ENCODE results near the gene CA10.

The CA10 gene

DNA sequence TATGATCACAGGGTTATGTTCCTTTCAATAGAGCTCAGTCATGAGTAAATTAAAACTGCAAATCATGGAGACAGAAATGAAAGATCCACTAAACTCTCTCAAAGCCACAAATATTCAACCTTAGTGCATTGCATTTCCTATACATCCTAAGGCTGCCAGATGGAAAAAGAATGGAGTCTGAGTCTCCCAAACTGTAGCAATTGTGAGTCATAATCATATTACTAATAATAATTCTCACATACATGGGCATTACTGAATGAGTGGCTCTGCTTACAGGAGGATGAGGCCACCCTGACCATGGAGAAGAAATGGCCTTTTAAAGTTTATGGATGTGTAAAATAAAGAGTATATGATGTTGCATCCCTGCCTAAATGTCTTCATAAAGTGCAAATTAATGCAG is 3.2 kb downstream of the CA10 start:
- no peak overlapping the region for H3K4me3 Mint-ChIP-seq
- no peaks in the 10 kb centered on the region for H3K36me3 Mint-ChIP-seq (ENCODE audit: low read depth)
- DNase-seq (ENCODE audit: low spot score): no peak
- H3K4me1 Mint-ChIP-seq (ENCODE audit: low read depth): peaks cover 4% of the 10 kb centered on the region
- H3K27me3 Mint-ChIP-seq (ENCODE audit: low read depth): peaks cover 45% of the 10 kb centered on the region
- H3K27ac Mint-ChIP-seq: no peak overlapping the region
- no peaks in the 10 kb centered on the region for H3K9me3 Mint-ChIP-seq

GRCh38 chr17:52154466-52154865 is 4.0 kb downstream of the CA10 start:
- Mint-ChIP-seq H3K27ac (no peak overlapping the region), H3K36me3 (ENCODE audit: low read depth) (no peaks in the 10 kb centered on the region), H3K4me1 (ENCODE audit: low read depth) (peaks cover 8% of the 10 kb centered on the region), H3K27me3 (ENCODE audit: low read depth) (peaks cover 37% of the 10 kb centered on the region), H3K4me3 (no peak overlapping the region), H3K9me3 (no peaks in the 10 kb centered on the region)
- DNase-seq (ENCODE audit: low spot score): no peak

DNA sequence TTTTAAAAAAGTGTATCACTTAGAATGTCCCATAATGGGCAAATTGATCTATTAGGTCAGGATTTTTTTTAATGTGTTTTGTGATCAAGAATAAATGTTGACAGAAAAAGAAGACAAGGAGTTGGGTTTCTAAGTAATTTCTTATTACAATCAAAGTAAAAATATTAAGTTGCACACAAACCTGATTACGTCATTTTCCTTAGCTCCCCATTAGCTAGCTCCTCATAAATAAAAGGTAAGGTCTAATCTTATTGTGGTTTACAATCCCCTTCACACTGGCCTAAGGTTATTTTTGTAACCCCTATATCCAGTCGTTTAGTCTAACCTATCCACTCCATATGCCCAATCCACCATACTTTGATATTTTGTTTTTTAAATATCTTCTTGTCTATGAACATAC is 7.6 kb downstream of the CA10 start:
- Mint-ChIP-seq H3K4me1 (ENCODE audit: low read depth) (peaks cover 17% of the 10 kb centered on the region), H3K27me3 (ENCODE audit: low read depth) (peaks cover 7% of the 10 kb centered on the region), H3K9me3 (no peaks in the 10 kb centered on the region), H3K27ac (no peak overlapping the region), H3K36me3 (ENCODE audit: low read depth) (no peaks in the 10 kb centered on the region), H3K4me3 (no peak overlapping the region)
- no peak for DNase-seq (ENCODE audit: low spot score)

DNA sequence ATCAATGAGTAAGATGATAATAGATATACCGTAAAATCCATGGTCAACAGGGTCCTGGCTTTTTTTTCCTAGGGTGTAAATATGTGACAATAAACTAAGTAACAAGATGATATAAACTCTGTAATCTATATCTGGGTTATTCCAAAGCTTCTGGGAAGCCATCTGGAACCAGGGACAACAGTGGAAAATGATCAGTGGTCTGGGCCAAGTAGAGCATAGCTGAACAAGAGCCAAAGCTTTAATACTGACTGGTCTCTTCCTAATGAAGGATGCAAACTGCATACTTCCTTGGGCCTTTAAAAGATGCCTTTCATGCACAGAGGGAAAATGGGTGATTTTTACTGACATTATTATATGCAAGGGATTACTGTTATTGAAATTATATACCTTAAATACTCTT is 8.9 kb downstream of the CA10 start:
- Mint-ChIP-seq H3K4me3 (no peak overlapping the region), H3K9me3 (no peaks in the 10 kb centered on the region), H3K4me1 (ENCODE audit: low read depth) (peaks cover 21% of the 10 kb centered on the region), H3K27ac (no peak overlapping the region), H3K27me3 (ENCODE audit: low read depth) (peaks cover 9% of the 10 kb centered on the region), H3K36me3 (ENCODE audit: low read depth) (no peaks in the 10 kb centered on the region)
- DNase-seq (ENCODE audit: low spot score): no peak

DNA sequence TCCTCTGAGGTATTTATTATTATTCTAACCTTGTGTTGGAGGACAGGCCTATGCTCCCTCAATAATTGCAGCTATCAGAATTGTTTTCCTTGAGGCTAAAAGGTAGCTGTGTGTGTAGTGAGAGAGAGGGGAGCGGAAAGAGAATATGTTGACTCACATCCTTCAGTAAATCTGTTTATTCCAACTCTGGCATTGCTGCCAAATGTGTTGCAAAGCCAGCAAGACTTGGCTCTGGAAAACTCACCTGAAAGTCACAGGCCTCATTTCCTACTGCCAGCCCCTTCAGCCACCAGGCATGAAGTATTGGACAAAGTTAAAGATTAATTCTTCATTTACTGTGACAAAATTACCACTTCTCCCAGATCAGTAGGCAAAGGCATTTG is 9.6 kb downstream of the CA10 start:
- H3K4me1 Mint-ChIP-seq (ENCODE audit: low read depth): peaks cover 21% of the 10 kb centered on the region
- H3K36me3 Mint-ChIP-seq (ENCODE audit: low read depth): no peaks in the 10 kb centered on the region
- H3K27me3 Mint-ChIP-seq (ENCODE audit: low read depth): peaks cover 9% of the 10 kb centered on the region
- no peaks in the 10 kb centered on the region for H3K9me3 Mint-ChIP-seq
- H3K4me3 Mint-ChIP-seq: no peak overlapping the region
- no peak for DNase-seq (ENCODE audit: low spot score)
- no peak overlapping the region for H3K27ac Mint-ChIP-seq

DNA sequence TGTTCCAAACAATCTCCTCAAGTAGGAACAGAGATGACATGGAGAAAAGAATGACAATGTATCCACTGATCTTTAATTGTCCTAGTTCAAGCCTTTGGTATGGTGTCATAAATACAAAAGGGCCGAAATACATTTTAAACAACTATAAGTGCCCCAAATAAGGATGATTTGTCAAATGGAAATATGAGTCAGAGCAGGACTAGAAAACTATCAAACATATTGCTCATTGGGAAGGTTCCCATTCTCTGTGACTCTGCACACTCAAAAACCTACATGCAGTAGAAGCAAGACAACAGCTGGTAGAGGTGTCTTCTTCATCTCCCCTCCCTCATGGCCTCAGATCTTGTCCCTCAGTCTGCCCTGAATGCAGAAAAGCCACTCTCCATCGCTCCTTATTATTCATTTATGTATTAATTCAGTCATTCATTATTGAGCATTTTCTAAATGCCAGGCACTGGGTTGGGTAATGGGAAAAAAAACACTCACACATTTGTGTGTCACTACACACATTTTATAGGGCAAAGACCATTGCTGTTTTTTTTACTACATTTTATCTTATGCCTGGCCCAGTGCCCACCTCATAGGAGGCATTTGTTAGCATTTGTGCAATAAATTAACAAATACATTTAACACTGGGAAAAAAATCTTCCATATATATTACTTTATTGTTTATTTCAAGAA is 10.1 kb downstream of the CA10 start:
- H3K36me3 Mint-ChIP-seq (ENCODE audit: low read depth): no peaks in the 10 kb centered on the region
- H3K27me3 Mint-ChIP-seq (ENCODE audit: low read depth): peaks cover 11% of the 10 kb centered on the region
- DNase-seq (ENCODE audit: low spot score): no peak

GRCh38 chr17:52147872-52148271 is 10.6 kb downstream of the CA10 start:
- peaks cover 11% of the 10 kb centered on the region for H3K27me3 Mint-ChIP-seq (ENCODE audit: low read depth)
- peak overlapping the region; percentile 6 for H3K4me3 Mint-ChIP-seq
- peak overlapping the region; percentile 76 for H3K27ac Mint-ChIP-seq
- DNase-seq (ENCODE audit: low spot score): no peak
- H3K36me3 Mint-ChIP-seq (ENCODE audit: low read depth): no peaks in the 10 kb centered on the region
- peaks cover 21% of the 10 kb centered on the region for H3K4me1 Mint-ChIP-seq (ENCODE audit: low read depth)
- no peaks in the 10 kb centered on the region for H3K9me3 Mint-ChIP-seq

More for the DNA sequence above, 10.1 kb downstream of the CA10 start:
- Mint-ChIP-seq H3K4me3 (no peak overlapping the region), H3K27ac (peak overlapping the region; percentile 4), H3K4me1 (ENCODE audit: low read depth) (peaks cover 21% of the 10 kb centered on the region), H3K9me3 (no peaks in the 10 kb centered on the region)

DNA sequence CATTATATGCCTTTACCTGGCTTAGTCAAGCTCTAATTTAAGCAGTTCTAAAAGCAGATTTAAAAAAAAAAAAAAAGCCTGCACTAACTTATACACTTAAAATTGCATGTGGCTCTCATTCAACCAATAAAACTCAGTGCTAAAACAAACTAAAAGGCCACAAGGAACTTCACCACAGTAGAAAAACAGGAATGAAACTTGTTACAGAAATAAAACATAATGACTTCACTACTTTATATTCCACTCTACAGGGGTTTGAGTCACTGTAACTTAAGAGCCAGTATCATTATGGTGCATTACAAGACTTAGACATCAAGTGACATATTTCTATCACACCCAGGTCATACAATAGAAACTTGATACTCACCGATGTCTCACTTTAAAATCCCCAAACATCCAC is 11.1 kb downstream of the CA10 start:
- Mint-ChIP-seq H3K27ac (peak overlapping the region; percentile 76), H3K4me3 (peak overlapping the region; percentile 6), H3K27me3 (ENCODE audit: low read depth) (peaks cover 11% of the 10 kb centered on the region), H3K9me3 (no peaks in the 10 kb centered on the region), H3K36me3 (ENCODE audit: low read depth) (no peaks in the 10 kb centered on the region), H3K4me1 (ENCODE audit: low read depth) (peaks cover 21% of the 10 kb centered on the region)
- no peak for DNase-seq (ENCODE audit: low spot score)

DNA sequence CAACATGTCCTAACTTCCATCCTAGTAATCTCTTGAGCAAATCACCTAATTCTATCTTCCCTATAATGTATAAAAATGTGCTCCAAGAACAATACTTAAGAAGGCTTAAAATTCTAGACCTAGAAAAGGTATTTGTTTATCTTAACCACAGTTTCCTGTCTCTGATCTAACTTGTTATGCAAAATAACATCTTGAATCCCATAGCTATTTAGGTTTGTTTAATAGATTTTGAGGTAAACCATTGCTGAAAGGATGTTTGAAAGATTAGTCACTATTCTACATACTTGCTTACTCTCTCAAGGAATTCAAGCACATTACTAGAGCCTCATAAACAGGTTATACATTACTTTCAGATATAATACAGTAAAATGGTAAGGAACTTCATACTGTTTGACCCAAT is 13.0 kb downstream of the CA10 start:
- Mint-ChIP-seq H3K36me3 (ENCODE audit: low read depth) (no peaks in the 10 kb centered on the region), H3K27ac (no peak overlapping the region), H3K4me3 (no peak overlapping the region), H3K27me3 (ENCODE audit: low read depth) (peaks cover 11% of the 10 kb centered on the region), H3K4me1 (ENCODE audit: low read depth) (peaks cover 21% of the 10 kb centered on the region), H3K9me3 (no peaks in the 10 kb centered on the region)
- DNase-seq (ENCODE audit: low spot score): no peak

- peaks cover 16% of the 10 kb centered on the region for H3K4me1 Mint-ChIP-seq (ENCODE audit: low read depth)
- peaks cover 11% of the 10 kb centered on the region for H3K27me3 Mint-ChIP-seq (ENCODE audit: low read depth)
- H3K9me3 Mint-ChIP-seq: no peaks in the 10 kb centered on the region
- DNase-seq (ENCODE audit: low spot score): no peak
- no peak overlapping the region for H3K27ac Mint-ChIP-seq
- H3K36me3 Mint-ChIP-seq (ENCODE audit: low read depth): no peaks in the 10 kb centered on the region
- H3K4me3 Mint-ChIP-seq: no peak overlapping the region
Observed at GRCh38 chr17:52143542-52143941, 15.0 kb downstream of the CA10 start.

DNA sequence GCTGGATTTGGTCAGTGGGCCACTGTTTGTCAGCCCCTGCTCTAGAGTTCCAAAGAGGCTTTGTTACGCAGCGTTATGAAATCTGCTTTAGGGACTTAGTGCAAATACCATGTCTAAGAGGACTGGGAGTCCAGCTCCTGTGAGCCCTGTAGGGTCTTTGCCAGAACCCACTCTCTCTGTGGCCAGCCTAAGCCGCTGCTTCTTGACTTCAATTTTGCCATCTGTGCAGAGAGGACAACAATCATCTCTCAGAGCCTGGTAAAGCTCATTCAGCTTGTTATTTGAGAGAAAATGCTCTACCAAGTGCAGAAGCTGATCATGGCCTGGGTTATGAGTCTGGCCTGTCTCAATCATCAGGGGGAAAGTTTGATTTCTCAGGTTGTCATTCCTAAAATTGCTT is 17.9 kb downstream of the CA10 start:
- Mint-ChIP-seq H3K9me3 (no peaks in the 10 kb centered on the region), H3K27ac (no peak overlapping the region), H3K27me3 (ENCODE audit: low read depth) (peaks cover 11% of the 10 kb centered on the region), H3K36me3 (ENCODE audit: low read depth) (no peaks in the 10 kb centered on the region), H3K4me3 (no peak overlapping the region), H3K4me1 (ENCODE audit: low read depth) (peaks cover 3% of the 10 kb centered on the region)
- no peak for DNase-seq (ENCODE audit: low spot score)

- DNase-seq (ENCODE audit: low spot score): no peak
- H3K9me3 Mint-ChIP-seq: no peaks in the 10 kb centered on the region
- no peak overlapping the region for H3K4me3 Mint-ChIP-seq
- H3K36me3 Mint-ChIP-seq (ENCODE audit: low read depth): no peaks in the 10 kb centered on the region
- H3K4me1 Mint-ChIP-seq (ENCODE audit: low read depth): no peaks in the 10 kb centered on the region
- peaks cover under 1% of the 10 kb centered on the region for H3K27me3 Mint-ChIP-seq (ENCODE audit: low read depth)
- H3K27ac Mint-ChIP-seq: no peak overlapping the region
Observed at GRCh38 chr17:52138752-52139151, 19.8 kb downstream of the CA10 start.

GRCh38 chr17:52138350-52138749 is 20.2 kb downstream of the CA10 start:
- Mint-ChIP-seq H3K36me3 (ENCODE audit: low read depth) (no peaks in the 10 kb centered on the region), H3K4me3 (no peak overlapping the region), H3K27me3 (ENCODE audit: low read depth) (no peaks in the 10 kb centered on the region), H3K4me1 (ENCODE audit: low read depth) (no peaks in the 10 kb centered on the region), H3K9me3 (no peaks in the 10 kb centered on the region), H3K27ac (no peak overlapping the region)
- DNase-seq (ENCODE audit: low spot score): no peak

DNA sequence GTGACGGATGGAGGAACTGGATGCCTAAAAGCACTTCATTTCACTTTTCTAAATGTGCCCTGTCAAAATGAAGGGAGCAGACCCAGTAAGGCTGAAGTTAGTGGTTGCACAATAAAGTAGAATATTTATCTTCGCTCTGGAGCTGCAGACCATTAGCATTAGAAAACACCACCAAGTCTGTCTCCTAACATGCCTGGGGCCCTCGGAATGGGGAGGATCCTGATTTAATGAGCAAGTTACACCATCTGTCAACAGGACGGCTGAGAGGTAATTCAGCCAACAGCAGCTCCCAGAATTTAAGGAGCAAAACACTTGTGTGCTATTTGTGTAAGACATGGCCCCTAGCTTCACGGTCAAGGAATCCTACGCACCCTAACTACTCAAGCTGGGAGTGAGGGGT is 22.3 kb downstream of the CA10 start:
- no peak overlapping the region for H3K4me3 Mint-ChIP-seq

GRCh38 chr17:52134641-52135040 is 23.9 kb downstream of the CA10 start:
- no peaks in the 10 kb centered on the region for H3K27me3 Mint-ChIP-seq (ENCODE audit: low read depth)
- H3K9me3 Mint-ChIP-seq: no peaks in the 10 kb centered on the region
- H3K36me3 Mint-ChIP-seq (ENCODE audit: low read depth): no peaks in the 10 kb centered on the region
- DNase-seq (ENCODE audit: low spot score): no peak
- no peak overlapping the region for H3K27ac Mint-ChIP-seq
- H3K4me3 Mint-ChIP-seq: no peak overlapping the region
- no peaks in the 10 kb centered on the region for H3K4me1 Mint-ChIP-seq (ENCODE audit: low read depth)

More for the DNA sequence above, 22.3 kb downstream of the CA10 start:
- H3K9me3 Mint-ChIP-seq: no peaks in the 10 kb centered on the region
- no peak overlapping the region for H3K27ac Mint-ChIP-seq
- DNase-seq (ENCODE audit: low spot score): no peak
- H3K4me1 Mint-ChIP-seq (ENCODE audit: low read depth): no peaks in the 10 kb centered on the region
- H3K36me3 Mint-ChIP-seq (ENCODE audit: low read depth): no peaks in the 10 kb centered on the region
- H3K27me3 Mint-ChIP-seq (ENCODE audit: low read depth): no peaks in the 10 kb centered on the region
